Measurements from ENCODE around the gene ODAD4. TPM values are rescaled to one million over a fixed set of nuclear protein-coding genes. Genes with fewer than 3 reads are reported as not detected.

The ODAD4 gene
- total and polyA plus RNA-seq, 2 of the 8 experiments (the other 6 are each of a cell fraction or from before 2014, with no cell fraction given): 0.48 to 1.3 TPM

DNA sequence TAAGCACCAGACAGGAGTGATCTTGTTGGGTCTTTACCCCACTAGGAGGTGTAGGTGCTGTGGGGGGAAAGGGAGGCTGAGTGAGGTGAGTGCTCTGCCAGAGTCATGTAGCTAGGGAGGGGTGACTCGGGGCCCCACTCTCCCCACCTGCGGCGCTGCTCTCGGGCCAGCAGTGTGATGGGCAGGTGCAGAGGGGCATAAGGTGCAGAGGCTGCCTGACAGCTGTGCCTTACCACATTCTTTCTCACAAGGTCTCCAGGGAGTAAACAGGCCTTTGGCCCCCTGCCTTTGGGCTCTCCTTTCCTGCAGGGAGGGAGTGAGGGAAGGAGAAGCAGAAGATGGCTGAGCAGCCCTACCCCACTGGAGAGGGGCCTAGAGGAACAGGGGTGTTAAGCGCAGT, 31.7 kb downstream of the ODAD4 start:
- FAIRE-seq (no peak), DNase-seq (ENCODE audit: low read depth in 1 of 2, low spot score in 2 of 2) (no peak)
- Histone ChIP-seq H2BK15ac (ENCODE audit: low read length) (no peak overlapping the region; the same call in 1 of the 2 replicates), H2AFZ (ENCODE audit: low read length) (no peak overlapping the region), H3K79me2 (ENCODE audit: control insufficient read depth in 1 of 2, insufficient read depth in 2 of 2, low read length in 2 of 2) (no peaks in the 10 kb centered on the region), H4K5ac (ENCODE audit: insufficient read length, low read depth, low read length) (no peak overlapping the region), H3K9ac (replicated peaks in 1 of 4; ENCODE audit: extremely low read depth in 1 of 4, low read depth in 3 of 4, low read length in 3 of 4) (no peak overlapping the region), H4K20me1 (replicated peaks in 1 of 2; ENCODE audit: control insufficient read depth in 1 of 2, insufficient read depth in 2 of 2, low read length in 2 of 2) (no peaks in the 10 kb centered on the region), H3K23me2 (ENCODE audit: low read depth, low read length) (peaks cover 6% of the 10 kb centered on the region; the same call in 1 of the 2 replicates), H3K23ac (ENCODE audit: insufficient read length) (no peak overlapping the region), H2BK5ac (ENCODE audit: low read depth, low read length) (no peak overlapping the region), H3K14ac (ENCODE audit: insufficient read length) (no peak overlapping the region), H3K27ac (ENCODE audit: low read depth, low read length) (no peak overlapping the region), H3K4me3 (ENCODE audit: extremely low read depth in 1 of 4, insufficient read depth in 2 of 4, low read depth in 3 of 4, low read length in 4 of 4) (no peak overlapping the region), H3K4me1 (replicated peaks in 1 of 4; ENCODE audit: control insufficient read depth in 3 of 4, insufficient read depth in 4 of 4, low read length in 3 of 4) (peaks cover 7 to 20% (median 13%) of the 10 kb centered on the region in 4 experiments), H3K36me3 (ENCODE audit: control insufficient read depth in 2 of 4, insufficient read depth in 4 of 4, low read length in 3 of 4) (no peaks in the 10 kb centered on the region), H3K4ac (replicated peaks; ENCODE audit: insufficient read length, low read depth, low read length) (no peak overlapping the region), H4K8ac (ENCODE audit: extremely low read depth, insufficient read depth, low read length) (no peak overlapping the region), H2BK120ac (replicated peaks; ENCODE audit: low read depth, low read length) (no peak overlapping the region), H2BK20ac (ENCODE audit: low read length) (no peak overlapping the region), H2AK5ac (ENCODE audit: low read depth, low read length) (no peak overlapping the region), H4K91ac (replicated peaks; ENCODE audit: insufficient read length, low read length) (no peak overlapping the region), H3K79me1 (ENCODE audit: low read depth, low read length) (no peaks in the 10 kb centered on the region), H3K4me2 (ENCODE audit: insufficient read depth in 1 of 2, low read depth in 2 of 2, low read length in 2 of 2) (no peak overlapping the region), H3K27me3 (replicated peaks in 1 of 4; ENCODE audit: control insufficient read depth in 3 of 4, extremely low read depth in 1 of 4, insufficient read depth in 3 of 4, low read length in 3 of 4) (no peaks in the 10 kb centered on the region), H2BK12ac (ENCODE audit: low read depth, low read length) (no peak overlapping the region), H3K9me3 (ENCODE audit: insufficient read depth in 2 of 2, low read depth in 1 of 2, low read length in 1 of 2) (no peaks in the 10 kb centered on the region), H3K18ac (ENCODE audit: extremely low read depth, low read length) (no peak overlapping the region), H3K56ac (replicated peaks; ENCODE audit: insufficient read length, low read depth, low read length) (no peak overlapping the region)
- 82% methylated on average over 4 of the region's 5 CpGs; no CpG with 5 or more reads in 1 of the 2 experiments for WGBS, 2 experiments (ENCODE audit: extremely low coverage in 1 of 2, insufficient coverage in 1 of 2, insufficient read length in 1 of 2, insufficient replicate concordance in 2 of 2, low coverage in 1 of 2, low lambda C conversion rate in 2 of 2, missing lambda C conversion rate in 1 of 2)
- POLR2A ChIA-PET (ENCODE audit: partially characterized antibody): interaction anchor here (1.0 to 9.7 kb wide), 5 partner anchors 32 to 159 kb away, joined by 3 to 67 read pairs (median 3); partner anchors contain the start of genes ACLY, KAT2A and ODAD4
- CTCF ChIA-PET (ENCODE audit: partially characterized antibody): interaction anchor here (0.6 to 11.6 kb wide), 27 partner anchors 8 to 550 kb away, joined by 3 to 205 read pairs (median 4); partner anchors contain the start of genes ACLY, KLHL11, NKIRAS2 and ODAD4
- no peak for TF ChIP-seq POLR2AphosphoS5 (IDR thresholded peaks at IDR 0.05; ENCODE audit: low read depth, low read length)
- TF ChIP-seq POLR2A (IDR thresholded peaks at IDR 0.05; ENCODE audit: control extremely low read depth in 1 of 2, low read depth in 2 of 2, low read length in 2 of 2): no peak
- TF ChIP-seq ATF2 (IDR thresholded peaks at IDR 0.05; ENCODE audit: low read length): no peak
- no peak for TF ChIP-seq SIN3A (conservative IDR thresholded peaks at IDR 0.05 in 1 of 2, IDR thresholded peaks at IDR 0.05 in 1 of 2; ENCODE audit: low read depth in 1 of 2, low read length in 2 of 2)
- no peak for TF ChIP-seq BCL11A (IDR thresholded peaks at IDR 0.05; ENCODE audit: low read depth in 2 of 2, low read length in 2 of 2)
- TF ChIP-seq YY1 (IDR thresholded peaks at IDR 0.05; ENCODE audit: low read depth, low read length): no peak
- TF ChIP-seq FOSL1 (IDR thresholded peaks at IDR 0.05; ENCODE audit: insufficient read depth, low read depth, low read length): no peak

All from H1 (cell line).